Common myeloid progenitor, CD34-positive (primary cell): ENCODE data around the gene BANP. TPM values are rescaled to one million over a fixed set of nuclear protein-coding genes. Genes with fewer than 3 reads are reported as not detected.
"Not testable (repeated sequence)": the region's sequence is repeated elsewhere in the genome, so short reads cannot be mapped to it uniquely, and the experiment has no call there.

Experiments used
- CTCF ChIA-PET: fragments of 350-600 bp; sonication (Branson Sonifier 250); formaldehyde crosslinking; loops from one replicate; lab custom pipeline; 2021; ENCODE audit warnings: antibody characterized with exemption; lab: Charles Lee
- POLR2A ChIA-PET: fragments of 350-600 bp; sonication (Branson Sonifier 250); formaldehyde crosslinking; loops from one replicate; lab custom pipeline; 2021; ENCODE audit warnings: antibody characterized with exemption; lab: Charles Lee
- DNase-seq, 3 donors: peaks; one replicate each; pipeline versions ENCODE4 v3.0.0 to v3.0.0-alpha.2; 2013
- H3K27ac ChIP-seq, 2 experiments: 1 replicate in 1 of 2; 2 replicates in 1 of 2; pipeline ENCODE4 v1.7.0; 2013; ENCODE audit warnings: inconsistent platforms in 2 of 2, low read length in 2 of 2, mild to moderate bottlenecking in 2 of 2, low read depth in 1 of 2, moderate library complexity in 1 of 2; ENCODE audit not compliant: severe bottlenecking in 2 of 2, insufficient read depth in 1 of 2, poor library complexity in 1 of 2
- H3K27me3 ChIP-seq, 5 experiments: replicated peaks in 2 of 5; 1 replicate in 3 of 5; 2 replicates in 2 of 5; pipeline versions ENCODE4 v1.6.1 to v1.7.0; 2013; ENCODE audit warnings: low read length in 4 of 5, mild to moderate bottlenecking in 2 of 5, moderate library complexity in 2 of 5, inconsistent platforms in 1 of 5; ENCODE audit not compliant: insufficient read depth in 5 of 5, control insufficient read depth in 4 of 5
- H3K36me3 ChIP-seq, 4 experiments: 1 replicate in 2 of 4; 2 replicates in 2 of 4; pipeline versions ENCODE4 v1.6.1 to v1.7.0; 2013; ENCODE audit warnings: low read length in 3 of 4, control low read depth in 1 of 4, mild to moderate bottlenecking in 1 of 4; ENCODE audit not compliant: control insufficient read depth in 4 of 4, insufficient read depth in 4 of 4
- H3K4me1 ChIP-seq, 4 experiments: 1 replicate in 3 of 4; 2 replicates in 1 of 4; pipeline versions ENCODE4 v1.6.1 to v1.7.1; 2013; ENCODE audit warnings: low read length in 3 of 4, mild to moderate bottlenecking in 3 of 4, control low read depth in 1 of 4, inconsistent platforms in 1 of 4, moderate library complexity in 1 of 4; ENCODE audit not compliant: control insufficient read depth in 4 of 4, insufficient read depth in 4 of 4; ENCODE audit errors: control extremely low read depth in 1 of 4
- H3K4me3 ChIP-seq, 7 experiments: 1 replicate in 4 of 7; 2 replicates in 3 of 7; pipeline versions ENCODE4 v1.5.1 to v1.7.0; 2013; ENCODE audit warnings: mild to moderate bottlenecking in 7 of 7, low read length in 6 of 7, moderate library complexity in 6 of 7, inconsistent platforms in 2 of 7, low read depth in 2 of 7, control low read depth in 1 of 7; ENCODE audit not compliant: insufficient read depth in 4 of 7, control insufficient read depth in 1 of 7; ENCODE audit errors: extremely low read depth in 1 of 7
- H3K9me3 ChIP-seq, 5 experiments: 1 replicate in 4 of 5; 2 replicates in 1 of 5; pipeline versions ENCODE4 v1.6.1 to v1.7.1; 2013; ENCODE audit warnings: low read length in 4 of 5, mild to moderate bottlenecking in 2 of 5, inconsistent platforms in 1 of 5, low read depth in 1 of 5, moderate library complexity in 1 of 5; ENCODE audit not compliant: control insufficient read depth in 4 of 5, insufficient read depth in 2 of 5; ENCODE audit errors: control extremely low read depth in 1 of 5
- WGBS: methylation state at CpG from one replicate; pipeline ENCODE4 v1.1.5; 2013; ENCODE audit not compliant: insufficient coverage; 5-methylcytosine and 5-hydroxymethylcytosine counted together
- polyA plus RNA-seq: library from polyadenylated mRNA; unstranded; fragments of 120-200 nt; gene quantifications from one replicate; pipeline ENCODE4 v1.2.1, GENCODE V29; 2013

Gene BANP
- polyA plus RNA-seq: 25.7 TPM

- H3K4me3 ChIP-seq: peak within 1 kb of the TSS; percentile 78 to 96 (median 83)
- peak; percentile 99 to 100 (median 99) for DNase-seq
- peak within 1 kb of the TSS; percentile 95 to 97 for H3K27ac ChIP-seq
- ChIA-PET CTCF (interaction anchor here (0.5 to 2.5 kb wide), 4 partner anchors 10 to 545 kb away, joined by 3 to 8 read pairs (median 4); no protein-coding TSS in a partner anchor), POLR2A (interaction anchor here (0.5 to 1.8 kb wide), 3 partner anchors 9 to 183 kb away, joined by 3 to 5 read pairs (median 4); no protein-coding TSS in a partner anchor)
- under 1% methylated on average over 42 of the region's 73 CpGs for WGBS
- H3K4me1 ChIP-seq: peaks cover 24 to 64% (median 56%) of the 10 kb centered on the region in 4 experiments
- H3K27me3 ChIP-seq: no peaks in the 10 kb centered on the region
- H3K9me3 ChIP-seq: no peaks in the 10 kb centered on the region
- H3K36me3 ChIP-seq: peaks cover 0 to 10% (median 0%) of the 10 kb centered on the region in 4 experiments
Measured at GRCh38 chr16:87950765-87951551, at the start of gene BANP. TSS of gene BANP (plus strand) at chr16:87951434. CDS start at chr16:87975116, 23,682 bp downstream.

- POLR2A ChIA-PET, H3K36me3 ChIP-seq, H3K27ac ChIP-seq, H3K27me3 ChIP-seq, DNase-seq, H3K4me3 ChIP-seq, H3K9me3 ChIP-seq, H3K4me1 ChIP-seq: not testable (repeated sequence)
- 89% methylated on average over 3 of the region's 5 CpGs for WGBS
- CTCF ChIA-PET: interaction anchor here (1.3 to 4.3 kb wide), 4 partner anchors 11 to 139 kb away, joined by 3 to 22 read pairs (median 6); partner anchors contain the start of gene KLHDC4
Measured at GRCh38 chr16:87904963-87905362, 46.3 kb upstream of the BANP start.

GRCh38 chr16:87905521-87905920, 45.7 kb upstream of the BANP start:
- CTCF ChIA-PET: interaction anchor here (1.0 to 4.3 kb wide), 7 partner anchors 10 to 140 kb away, joined by 3 to 22 read pairs (median 4); partner anchors contain the start of gene KLHDC4
- H3K36me3 ChIP-seq, DNase-seq, H3K27ac ChIP-seq, H3K27me3 ChIP-seq, POLR2A ChIA-PET, H3K9me3 ChIP-seq, H3K4me3 ChIP-seq, H3K4me1 ChIP-seq: not testable (repeated sequence)
- WGBS: 95% methylated on average over 7 of the region's 7 CpGs

- H3K27ac ChIP-seq, POLR2A ChIA-PET: not testable (repeated sequence)
- WGBS: 98% methylated on average over 10 of the region's 11 CpGs
Measured at GRCh38 chr16:87908101-87908500, 43.1 kb upstream of the BANP start.

GRCh38 chr16:87909203-87909935, 41.9 kb upstream of the BANP start:
- H3K27ac ChIP-seq, H3K4me1 ChIP-seq, H3K36me3 ChIP-seq, H3K27me3 ChIP-seq, H3K9me3 ChIP-seq, POLR2A ChIA-PET: not testable (repeated sequence)
- CTCF ChIA-PET: interaction anchor here (0.6 to 4.3 kb wide), 13 partner anchors 14 to 133 kb away, joined by 3 to 22 read pairs (median 5); no protein-coding TSS in a partner anchor
- WGBS: 53% methylated on average over 29 of the region's 36 CpGs
- DNase-seq: peak; percentile 63 to 78 (median 78)
- H3K4me3 ChIP-seq: peak overlapping the region in 1 of 7 experiments; percentile 28

More at GRCh38 chr16:87908101-87908500, 43.1 kb upstream of the BANP start:
- H3K9me3 ChIP-seq, H3K4me3 ChIP-seq, H3K36me3 ChIP-seq, H3K27me3 ChIP-seq, H3K4me1 ChIP-seq, DNase-seq: not testable (repeated sequence)
- CTCF ChIA-PET: interaction anchor here (0.7 to 4.3 kb wide), 11 partner anchors 9 to 155 kb away, joined by 3 to 22 read pairs (median 4); no protein-coding TSS in a partner anchor

GRCh38 chr16:87911106-87911763, 40.0 kb upstream of the BANP start:
- DNase-seq, H3K36me3 ChIP-seq, H3K27me3 ChIP-seq, H3K4me3 ChIP-seq, POLR2A ChIA-PET, H3K9me3 ChIP-seq, H3K27ac ChIP-seq, H3K4me1 ChIP-seq: not testable (repeated sequence)
- 94% methylated on average over 14 of the region's 23 CpGs for WGBS
- CTCF ChIA-PET: interaction anchor here (1.6 to 1.8 kb wide), 2 partner anchors 36 to 40 kb away, joined by 4 to 5 read pairs; no protein-coding TSS in a partner anchor
